GM12878 (cell line): ENCODE results near the gene ABCC2.

Experiments
- CBX5 ChIP-seq: sonication (generic); IDR thresholded peaks from 2 replicates; pipeline ENCODE4 v1.6.1; 2016; ENCODE audit warnings: low read depth, moderate library complexity, mild to moderate bottlenecking, inconsistent platforms
- CEBPB ChIP-seq, 2 experiments: fragments of 150-350 bp in 1 of 2; IDR thresholded peaks; 2 replicates each; pipeline ENCODE4 v1.6.1; 2012 to 2014; ENCODE audit warnings: low read depth in 2 of 2, low read length in 2 of 2, borderline replicate concordance in 1 of 2, inconsistent platforms in 1 of 2
- CTCF ChIP-seq, 3 experiments: IDR thresholded peaks in 2 of 3; conservative IDR thresholded peaks in 1 of 3; 2 replicates each; pipeline ENCODE4 v1.5.1; 2011; ENCODE audit warnings: low read depth in 3 of 3, low read length in 3 of 3, mild to moderate bottlenecking in 3 of 3, control low read depth in 2 of 3, moderate library complexity in 2 of 3, inconsistent platforms in 1 of 3, mixed read lengths in 1 of 3; ENCODE audit not compliant: control insufficient read depth in 2 of 3, insufficient read depth in 1 of 3; ENCODE audit errors: extremely low read depth in 1 of 3
- HDAC6 ChIP-seq: fragments of 200-600 bp; sonication (generic); IDR thresholded peaks from one replicate; pipeline ENCODE4 v1.8.0; 2017; ENCODE audit warnings: antibody characterized with exemption; ENCODE audit not compliant: unreplicated experiment
- MYC ChIP-seq: IDR thresholded peaks from 2 replicates; pipeline ENCODE4 v1.6.1; 2011; ENCODE audit warnings: mild to moderate bottlenecking, low read length, moderate library complexity, inconsistent platforms; ENCODE audit not compliant: insufficient read depth, insufficient replicate concordance, insufficient read length, severe bottlenecking
- NBN ChIP-seq: fragments of 450-650 bp; IDR thresholded peaks from 2 replicates; pipeline ENCODE4 v1.6.1; 2016
- POLR2A ChIP-seq: IDR thresholded peaks from 2 replicates; pipeline ENCODE4 v1.6.1; 2011; ENCODE audit warnings: low read depth, mild to moderate bottlenecking, low read length
- RCOR1 ChIP-seq: conservative IDR thresholded peaks from 2 replicates; pipeline ENCODE4 v1.6.1; 2012; ENCODE audit warnings: low read depth, low read length, improper control_type of control experiment
- TAF1 ChIP-seq: IDR thresholded peaks from 2 replicates; pipeline ENCODE4 v1.6.1; 2011; ENCODE audit warnings: mild to moderate bottlenecking, low read depth, low read length, borderline replicate concordance
- TCF12 ChIP-seq: IDR thresholded peaks from 2 replicates; pipeline ENCODE4 v1.6.1; 2011; ENCODE audit warnings: low read depth, mild to moderate bottlenecking, low read length
- ZNF384 ChIP-seq: IDR thresholded peaks from 2 replicates; pipeline ENCODE4 v1.6.1; 2012; ENCODE audit warnings: low read depth, mild to moderate bottlenecking, low read length, improper control_type of control experiment, borderline replicate concordance

DNA sequence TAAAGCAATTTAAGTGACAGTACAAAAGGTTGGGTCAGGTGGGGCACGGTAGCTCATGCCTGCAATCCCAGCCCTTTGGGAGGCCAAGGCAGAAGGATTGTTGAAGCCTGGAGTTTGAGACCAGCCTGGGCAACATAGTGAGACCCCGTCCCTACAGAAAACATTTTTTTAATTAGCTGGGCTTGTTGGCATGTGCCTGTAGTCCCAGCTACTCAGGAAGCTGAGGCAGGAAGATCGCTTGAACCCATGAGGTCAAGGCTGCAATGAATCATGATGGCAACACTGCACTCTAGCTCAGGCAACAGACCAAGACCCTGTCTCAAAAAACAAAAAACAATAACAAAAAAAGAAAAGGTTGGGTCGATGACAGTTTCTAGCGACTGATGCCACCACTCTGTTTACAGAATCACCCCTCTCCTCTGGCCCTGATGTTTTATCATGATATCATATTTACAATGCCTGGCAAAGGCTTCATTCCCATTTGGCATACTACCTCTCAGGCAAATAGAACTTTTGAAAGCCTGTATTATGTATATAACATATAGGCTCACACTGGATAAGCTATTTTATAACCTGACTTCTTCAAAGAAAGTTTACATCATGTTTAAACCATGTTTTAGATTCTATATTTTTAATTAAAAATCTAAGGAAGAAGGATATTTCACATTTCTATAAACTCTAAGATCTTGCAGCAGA, 558 bp upstream of the ABCC2 start:
- TF ChIP-seq CEBPB (IDR thresholded peaks at IDR 0.05; ENCODE audit: borderline replicate concordance in 1 of 2, low read depth in 2 of 2, low read length in 2 of 2): no peak
- TF ChIP-seq CTCF (IDR thresholded peaks at IDR 0.05 in 2 of 3, conservative IDR thresholded peaks at IDR 0.05 in 1 of 3; ENCODE audit: control insufficient read depth in 2 of 3, extremely low read depth in 1 of 3, insufficient read depth in 1 of 3, low read depth in 3 of 3, low read length in 3 of 3): no peak
- TF ChIP-seq RCOR1: no peak
- TF ChIP-seq TAF1: no peak
- TF ChIP-seq POLR2A: no peak
- no peak for TF ChIP-seq ZNF384
- no peak for TF ChIP-seq HDAC6
- no peak for TF ChIP-seq CBX5
- no peak for TF ChIP-seq TCF12
- no peak for TF ChIP-seq MYC
- TF ChIP-seq NBN: no peak
